NCI-H2196 (cell line): ENCODE measurements around the gene POPDC2.

Experiments
- DNase-seq: peaks from one replicate; lab custom pipeline; 2025; ENCODE audit not compliant: unreplicated experiment; lab: John Stamatoyannopoulos, UW

POPDC2 gene

GRCh38 chr3:119672776-119673175 lies 12.4 kb upstream of the POPDC2 start:
- DNase-seq: no peak

DNA sequence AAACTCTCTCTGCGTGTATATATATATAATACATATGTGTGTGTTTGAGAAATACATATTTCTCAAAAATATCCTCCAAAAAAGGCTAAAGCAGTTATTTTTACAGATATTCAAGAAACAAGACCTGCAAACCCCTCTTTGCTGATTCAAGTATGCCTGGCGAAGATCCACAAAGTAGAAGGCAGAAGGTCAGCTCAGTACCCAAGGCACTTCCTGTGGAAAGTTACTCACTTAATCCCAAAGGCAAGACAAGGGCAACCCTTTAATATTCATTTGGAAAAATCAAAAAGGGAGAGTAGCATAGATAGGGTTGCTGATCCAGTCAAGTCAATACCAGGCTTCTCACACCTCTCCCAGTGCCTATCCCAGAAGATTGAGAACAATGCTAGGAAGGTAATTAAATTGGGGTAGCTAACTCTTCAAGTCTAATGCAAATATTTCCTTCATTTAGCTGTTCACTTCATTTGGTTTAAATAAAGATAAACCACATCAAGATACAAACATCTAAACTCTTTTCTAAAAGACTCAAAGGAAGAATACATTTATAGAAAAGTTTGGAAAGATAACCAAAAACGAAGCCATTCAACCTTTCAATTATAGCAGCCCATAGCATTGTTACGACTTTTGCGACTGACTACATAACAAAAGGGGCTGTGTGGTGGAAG lies 9.6 kb upstream of the POPDC2 start:
- DNase-seq: no peak

- DNase-seq: no peak
Measured at GRCh38 chr3:119665954-119666559, 5.7 kb upstream of the POPDC2 start.

GRCh38 chr3:119664850-119665379 lies 4.5 kb upstream of the POPDC2 start:
- DNase-seq: no peak

DNA sequence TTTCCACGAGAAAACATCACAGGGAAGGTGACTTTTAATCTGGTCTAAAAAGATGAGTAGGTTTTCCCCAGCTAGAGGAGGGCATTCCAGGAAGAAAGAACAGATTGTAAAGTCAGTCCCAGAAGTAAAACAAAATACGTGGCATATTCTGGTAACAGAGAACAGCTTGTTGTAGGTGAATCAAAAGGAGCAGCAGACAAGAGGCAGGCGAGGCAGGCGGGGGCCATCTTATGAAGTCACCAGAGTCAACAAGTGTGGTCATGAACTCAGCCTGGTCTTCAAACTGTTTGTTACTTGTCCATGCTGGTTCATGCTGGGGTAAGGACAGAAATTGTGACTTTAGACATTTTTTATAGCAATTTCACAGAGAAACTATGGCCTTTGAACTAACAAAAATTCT lies 4.0 kb upstream of the POPDC2 start:
- no peak for DNase-seq

- no peak for DNase-seq
Measured at GRCh38 chr3:119663885-119664284, 3.5 kb upstream of the POPDC2 start.

- DNase-seq: no peak
Measured at GRCh38 chr3:119662604-119663373, 2.4 kb upstream of the POPDC2 start.

DNA sequence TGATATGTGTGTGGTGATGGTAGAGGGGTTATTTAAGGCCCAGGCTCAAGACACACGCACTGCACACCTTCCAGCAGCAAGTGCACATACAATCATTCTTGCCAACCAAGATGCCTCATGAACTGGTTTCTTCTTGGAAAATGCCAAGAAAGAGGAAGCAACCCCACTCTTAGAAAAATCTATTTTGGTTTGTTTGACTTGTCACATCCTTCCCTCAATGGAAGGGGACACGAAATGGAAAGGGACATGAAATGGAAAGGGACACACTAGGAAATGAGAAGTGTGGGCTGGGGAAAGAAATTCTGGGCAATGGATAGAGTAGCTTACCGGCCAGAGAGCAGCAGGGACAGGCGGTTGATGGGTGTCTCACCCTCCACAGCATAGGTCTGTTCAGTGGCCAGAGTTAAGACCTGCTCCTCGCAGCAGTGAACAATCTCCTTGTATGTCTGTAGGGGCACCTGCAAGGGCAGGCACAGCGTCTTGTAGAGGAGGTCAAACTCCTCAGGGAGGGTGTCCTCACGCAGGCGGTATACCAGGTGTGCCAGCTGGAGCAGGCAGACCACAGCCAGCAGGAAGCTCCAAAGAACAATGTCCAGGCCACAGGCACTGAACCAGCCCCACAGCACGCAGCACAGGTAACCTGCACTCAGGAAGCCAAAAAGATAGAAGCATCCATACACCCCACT lies 640 bp downstream of the POPDC2 start:
- DNase-seq: no peak

DNA sequence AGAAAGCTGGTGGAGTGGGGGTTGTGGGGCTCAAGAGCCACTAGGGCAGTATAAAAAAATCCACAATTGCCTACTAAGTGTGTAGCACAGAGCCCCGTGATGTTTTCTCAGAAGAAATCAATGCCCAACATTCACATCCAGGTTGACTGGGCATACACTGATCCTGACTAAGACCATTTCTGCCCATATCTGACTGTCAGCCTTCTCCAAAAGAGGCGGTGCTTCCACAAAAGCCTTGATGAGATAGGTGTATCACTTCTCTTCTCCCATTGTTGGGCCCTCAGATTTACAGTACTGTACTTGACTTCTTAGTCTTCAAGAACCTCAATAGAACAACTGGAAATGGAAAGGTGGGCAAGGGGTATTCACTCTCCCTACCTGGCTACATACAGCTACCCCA lies 1.4 kb downstream of the POPDC2 start:
- DNase-seq: no peak

DNA sequence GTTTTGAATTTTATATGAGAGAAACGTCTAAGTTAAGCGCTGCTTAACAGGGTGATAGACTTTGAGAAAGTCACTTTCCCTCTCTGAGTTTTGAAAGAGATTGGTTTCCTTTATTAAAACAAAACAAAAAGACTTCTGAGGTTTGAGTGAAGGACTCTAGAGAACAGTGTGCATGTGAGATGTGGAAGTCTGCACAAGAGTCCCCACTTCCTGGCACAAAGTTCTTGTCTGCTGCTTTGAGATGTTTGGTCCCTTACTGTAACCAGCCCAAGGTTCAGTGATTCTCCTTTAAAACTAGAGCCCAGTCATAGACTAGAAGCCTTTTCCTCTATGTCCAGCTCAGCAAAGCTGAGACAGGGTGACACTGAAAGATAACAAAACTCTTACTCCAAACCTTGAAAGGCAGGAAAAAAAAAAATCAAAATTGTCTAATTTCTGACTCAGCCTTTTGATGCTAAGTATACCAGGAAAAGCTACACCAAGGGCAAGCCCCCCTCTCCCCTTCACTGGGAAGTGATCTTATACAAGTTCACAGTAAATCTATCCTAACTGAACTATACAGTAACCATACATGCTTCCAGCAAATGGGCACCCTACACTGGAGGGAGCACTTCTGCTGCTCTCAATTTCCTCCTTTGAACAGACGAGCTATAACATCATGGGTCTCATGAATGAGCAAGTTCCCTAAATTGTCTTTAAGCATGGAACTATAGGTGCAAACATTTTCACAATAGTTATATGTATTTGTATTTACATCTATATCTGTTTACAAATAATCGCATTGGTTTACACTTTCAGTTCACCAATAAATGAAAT lies 2.3 kb downstream of the POPDC2 start:
- no peak for DNase-seq

DNA sequence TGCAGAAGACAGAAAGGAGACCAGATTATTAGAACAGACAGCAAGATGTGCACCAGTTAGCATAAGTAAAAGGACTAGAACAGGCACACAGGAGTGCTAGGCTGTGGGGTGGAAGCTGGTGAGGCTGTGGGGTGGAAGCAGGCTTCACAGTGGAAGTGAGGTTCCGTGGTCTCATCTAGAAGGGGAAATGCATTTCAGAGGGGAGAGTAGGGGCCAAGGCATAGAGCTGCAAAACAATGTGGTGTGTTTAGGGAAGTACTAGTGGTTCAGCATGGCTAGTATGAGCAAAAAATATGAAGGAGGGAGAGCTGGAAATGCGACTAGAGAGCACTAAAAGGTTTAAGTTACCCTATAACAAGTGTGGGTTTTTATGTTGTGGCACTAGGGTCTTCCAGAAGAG lies 6.5 kb downstream of the POPDC2 start:
- no peak for DNase-seq

DNA sequence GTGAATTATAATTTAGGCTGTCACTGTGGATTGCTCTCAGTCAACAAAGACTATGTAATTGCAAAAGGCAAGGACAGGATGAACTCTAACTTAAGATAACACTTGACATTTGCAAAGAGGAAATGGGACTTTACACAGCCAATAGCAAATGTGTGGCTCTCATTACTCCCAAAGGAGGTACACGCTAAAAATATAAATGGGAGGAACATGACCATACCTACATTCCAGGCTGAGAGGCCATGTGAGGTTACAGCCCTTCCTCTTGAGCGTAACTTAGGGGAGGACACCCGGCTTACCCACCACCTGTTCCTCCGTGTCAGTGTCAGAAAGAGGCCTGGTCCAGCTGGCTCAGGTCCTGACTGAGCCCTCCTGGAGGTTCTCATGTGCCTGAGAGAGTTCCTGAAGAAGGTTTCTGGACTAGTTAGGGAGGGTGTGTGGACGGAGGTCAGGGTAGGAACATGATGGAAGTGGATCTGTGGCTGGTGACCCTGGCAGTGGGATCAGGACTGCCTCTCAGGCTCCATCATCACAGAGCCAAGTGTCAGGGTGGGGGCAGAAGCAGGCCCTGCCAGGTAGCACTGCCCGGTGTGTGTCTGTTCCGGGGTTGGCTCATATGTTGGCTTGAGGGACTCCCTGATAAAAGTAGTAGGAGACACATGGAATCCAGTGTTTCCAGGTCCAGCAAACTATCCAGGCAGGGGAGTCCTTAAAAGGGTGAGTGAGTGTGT lies 7.9 kb downstream of the POPDC2 start:
- DNase-seq: no peak

DNA sequence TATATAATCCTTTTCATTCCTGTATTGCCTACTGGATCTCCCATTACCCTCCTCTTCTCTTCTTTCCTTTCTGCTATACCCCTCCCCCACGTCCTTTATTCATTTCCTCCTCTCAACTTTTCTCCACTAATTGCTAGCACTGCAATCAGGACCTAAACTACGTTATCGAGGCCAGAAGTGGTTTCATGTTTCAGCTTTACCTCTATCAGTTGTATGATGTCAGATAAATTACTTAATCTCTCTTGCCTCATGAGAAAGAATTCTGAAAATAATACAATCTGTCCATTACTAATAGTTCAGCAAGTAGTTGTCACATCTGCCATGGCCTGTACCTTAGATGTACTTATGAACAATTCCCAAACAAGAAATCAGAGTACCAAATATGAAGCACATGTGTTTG lies 10.6 kb downstream of the POPDC2 start:
- DNase-seq: no peak

- no peak for DNase-seq
Measured at GRCh38 chr3:119647843-119648575, 12.4 kb downstream of the POPDC2 start.

DNA sequence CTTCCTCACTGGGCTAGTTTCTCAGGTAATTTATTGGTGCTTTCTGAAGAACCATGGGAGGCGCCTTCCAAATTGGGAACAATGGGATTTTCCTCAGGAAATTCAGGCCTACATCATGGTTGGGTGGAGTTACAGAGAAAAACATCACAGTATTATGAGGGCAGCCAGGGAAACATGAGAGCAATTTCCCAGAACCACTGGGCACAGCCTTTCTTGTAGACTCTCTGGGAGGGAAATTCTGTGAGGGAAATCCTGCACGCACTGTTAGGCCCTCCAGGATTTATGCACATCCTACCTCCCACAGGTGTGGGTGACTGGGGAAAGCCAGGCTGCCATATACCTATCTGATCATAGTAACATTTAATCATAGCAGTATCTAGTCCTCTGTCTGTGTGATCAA lies 13.2 kb downstream of the POPDC2 start:
- DNase-seq: no peak

- DNase-seq: no peak
Measured at GRCh38 chr3:119645813-119646212, 14.6 kb downstream of the POPDC2 start.

DNA sequence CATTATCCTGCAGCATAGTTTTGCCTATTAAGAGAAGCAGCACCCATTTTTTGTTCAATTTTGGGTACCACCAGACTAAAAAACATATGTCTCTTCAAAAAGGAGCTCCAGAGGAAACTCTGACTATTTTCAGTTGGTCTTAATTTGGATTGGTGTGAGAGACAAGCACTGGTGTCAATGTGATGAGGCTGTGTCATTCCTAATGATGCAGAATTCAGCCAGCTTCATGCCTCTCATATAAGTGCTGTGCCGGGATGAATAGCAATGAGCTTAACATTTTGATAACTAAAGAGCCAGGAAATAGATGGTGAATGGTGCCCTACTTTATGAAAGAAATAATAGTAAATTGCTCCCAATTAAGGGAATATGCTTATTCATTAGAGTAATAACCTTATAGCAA lies 15.9 kb downstream of the POPDC2 start:
- no peak for DNase-seq

DNA sequence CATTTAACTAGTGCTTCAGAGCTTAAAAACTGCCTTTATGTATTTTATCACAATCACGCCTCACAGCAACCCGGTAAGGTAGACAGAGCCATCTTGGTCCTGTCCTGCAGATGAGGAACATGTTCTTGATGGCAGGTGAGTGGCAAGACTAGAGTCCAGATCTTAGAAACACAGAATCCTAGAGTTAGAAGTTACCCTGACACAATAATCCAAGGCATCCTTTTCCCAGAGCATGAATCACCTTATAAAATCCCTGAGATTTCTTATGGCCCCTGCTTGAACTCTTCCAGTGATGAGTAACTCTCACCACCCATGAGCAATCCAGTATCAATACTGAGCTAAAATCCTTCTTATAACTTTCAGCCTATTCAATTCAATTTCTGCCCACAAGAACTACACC lies 16.9 kb downstream of the POPDC2 start:
- no peak for DNase-seq

GRCh38 chr3:119642746-119643473 lies 17.5 kb downstream of the POPDC2 start:
- no peak for DNase-seq
